Tibial nerve (tissue), 4 donors: ENCODE results near the gene ZNF681.

Source experiments
- EP300 ChIP-seq, 2 donors: sonication (generic); formaldehyde crosslinking; IDR thresholded peaks; one replicate each; pipeline ENCODE4 v1.6.1; 2017; ENCODE audit warnings: antibody characterized with exemption in 2 of 2, mild to moderate bottlenecking in 1 of 2
- POLR2A ChIP-seq, 2 donors: fragments of 450-650 bp; IDR thresholded peaks; one replicate each; pipeline ENCODE4 v1.6.1; 2017; ENCODE audit warnings: antibody characterized with exemption in 2 of 2, mild to moderate bottlenecking in 2 of 2, moderate library complexity in 2 of 2
- TF ChIP-seq, protein P1 (sequence below), 5 experiments: fragments of 200-600 bp in 3 of 5; fragments of 450-650 bp in 2 of 5; sonication (generic) in 3 of 5; IDR thresholded peaks; one replicate each; pipeline ENCODE4 v1.5.1; 2016 to 2019; ENCODE audit warnings: antibody characterized with exemption in 5 of 5, mild to moderate bottlenecking in 3 of 5, moderate library complexity in 2 of 5

DNA sequence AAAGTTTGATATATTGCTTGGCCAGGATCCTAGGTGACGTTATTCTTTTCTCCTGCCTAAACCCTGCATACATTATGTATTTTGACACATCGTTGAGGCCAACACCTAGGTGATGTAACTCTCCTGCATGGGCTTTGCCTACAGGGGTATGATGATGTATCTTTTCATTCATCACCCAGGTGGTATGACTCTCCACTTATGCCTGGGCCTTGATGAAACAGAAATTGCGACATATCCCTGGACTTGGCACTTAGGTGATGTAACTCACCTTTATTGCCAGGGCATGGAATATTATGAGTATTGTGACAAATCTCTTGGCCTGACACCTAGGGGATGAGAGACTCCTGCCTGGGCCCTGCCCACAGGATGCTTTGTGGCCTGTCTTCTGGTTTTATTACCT lies 18.5 kb upstream of the ZNF681 start:
- TF ChIP-seq, protein P1, sequence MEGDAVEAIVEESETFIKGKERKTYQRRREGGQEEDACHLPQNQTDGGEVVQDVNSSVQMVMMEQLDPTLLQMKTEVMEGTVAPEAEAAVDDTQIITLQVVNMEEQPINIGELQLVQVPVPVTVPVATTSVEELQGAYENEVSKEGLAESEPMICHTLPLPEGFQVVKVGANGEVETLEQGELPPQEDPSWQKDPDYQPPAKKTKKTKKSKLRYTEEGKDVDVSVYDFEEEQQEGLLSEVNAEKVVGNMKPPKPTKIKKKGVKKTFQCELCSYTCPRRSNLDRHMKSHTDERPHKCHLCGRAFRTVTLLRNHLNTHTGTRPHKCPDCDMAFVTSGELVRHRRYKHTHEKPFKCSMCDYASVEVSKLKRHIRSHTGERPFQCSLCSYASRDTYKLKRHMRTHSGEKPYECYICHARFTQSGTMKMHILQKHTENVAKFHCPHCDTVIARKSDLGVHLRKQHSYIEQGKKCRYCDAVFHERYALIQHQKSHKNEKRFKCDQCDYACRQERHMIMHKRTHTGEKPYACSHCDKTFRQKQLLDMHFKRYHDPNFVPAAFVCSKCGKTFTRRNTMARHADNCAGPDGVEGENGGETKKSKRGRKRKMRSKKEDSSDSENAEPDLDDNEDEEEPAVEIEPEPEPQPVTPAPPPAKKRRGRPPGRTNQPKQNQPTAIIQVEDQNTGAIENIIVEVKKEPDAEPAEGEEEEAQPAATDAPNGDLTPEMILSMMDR (IDR thresholded peaks at IDR 0.05), result no peak
- no peak for TF ChIP-seq EP300 (IDR thresholded peaks at IDR 0.05)
- no peak for TF ChIP-seq POLR2A (IDR thresholded peaks at IDR 0.05)
